Renal cortex interstitium (tissue), 11 donors: ENCODE data around the gene VTA1. TPM values are rescaled to one million over a fixed set of nuclear protein-coding genes. Genes with fewer than 3 reads are reported as not detected.

Experiments used
- DNase-seq, 11 donors: peaks; one replicate each; pipeline ENCODE4 v3.0.0-alpha.2; 2013; ENCODE audit warnings: low read depth in 9 of 11, low spot score in 4 of 11; ENCODE audit errors: extremely low read depth in 1 of 11
- polyA plus RNA-seq, 3 donors: library from polyadenylated mRNA; unstranded; fragments of 120-200 nt; gene quantifications; one replicate each; pipeline ENCODE4 v1.2.1, GENCODE V29; 2013; ENCODE audit not compliant: insufficient read length in 3 of 3

VTA1 gene
- polyA plus RNA-seq, 3 donors = 67.5 to 81.4 (median 72.0) TPM

DNA sequence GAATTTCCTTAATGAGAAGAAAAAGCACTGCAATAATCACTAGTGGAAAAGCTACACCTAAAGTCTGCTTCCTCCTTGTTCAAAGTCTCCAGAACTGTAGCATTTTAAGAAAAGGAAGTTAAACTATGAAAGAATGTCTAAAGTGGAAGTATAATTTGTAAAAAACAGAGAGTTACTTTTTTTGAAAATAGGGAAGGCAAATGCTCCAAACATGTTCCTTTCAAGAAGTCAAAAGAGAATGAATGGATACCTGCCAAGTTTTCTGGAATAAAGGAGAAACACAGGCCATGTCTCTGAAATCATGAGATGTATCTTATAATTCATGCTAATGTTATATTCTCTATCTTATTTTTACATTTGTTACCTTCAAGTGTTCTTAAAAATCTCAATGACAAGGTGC is 94.0 kb downstream of the VTA1 start:
- no peak for DNase-seq

DNA sequence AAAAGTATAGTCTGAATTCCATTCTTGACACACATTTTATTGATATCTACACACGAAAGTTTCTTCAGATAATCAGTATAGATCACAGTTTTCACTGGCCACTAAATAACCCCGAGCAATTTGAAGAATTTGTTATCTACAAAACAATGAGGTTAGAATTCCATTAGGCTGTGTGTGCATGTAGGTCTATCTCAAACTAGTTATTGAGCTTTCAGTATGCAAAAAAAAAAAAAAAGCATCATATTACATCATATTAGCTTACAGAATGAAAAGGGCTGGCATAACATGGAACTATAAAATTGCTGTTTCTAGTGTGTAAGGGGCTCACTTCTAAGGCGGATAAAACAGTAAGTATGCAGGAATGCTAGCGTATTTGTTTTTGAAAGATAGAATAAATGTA is 95.2 kb downstream of the VTA1 start:
- DNase-seq = no peak

DNA sequence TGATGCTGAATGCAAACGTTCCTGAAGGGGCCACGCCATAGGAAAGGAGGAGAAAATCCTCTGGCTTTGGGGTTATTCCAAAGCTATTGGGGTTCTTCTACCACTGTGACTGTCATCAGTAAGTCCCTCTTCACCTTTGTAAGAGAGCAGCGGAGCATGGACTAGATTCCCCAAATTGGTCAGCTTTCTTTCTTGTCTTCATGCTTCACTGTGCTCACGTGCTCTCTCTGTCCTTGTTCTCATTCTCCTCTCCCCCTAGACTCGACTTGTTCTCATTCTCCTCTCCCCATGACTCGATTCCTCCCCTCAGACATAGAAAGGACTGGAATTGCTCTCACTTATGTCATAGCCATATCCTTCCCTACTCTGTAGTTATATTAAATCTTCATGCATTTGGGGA is 99.9 kb downstream of the VTA1 start:
- DNase-seq = no peak

DNA sequence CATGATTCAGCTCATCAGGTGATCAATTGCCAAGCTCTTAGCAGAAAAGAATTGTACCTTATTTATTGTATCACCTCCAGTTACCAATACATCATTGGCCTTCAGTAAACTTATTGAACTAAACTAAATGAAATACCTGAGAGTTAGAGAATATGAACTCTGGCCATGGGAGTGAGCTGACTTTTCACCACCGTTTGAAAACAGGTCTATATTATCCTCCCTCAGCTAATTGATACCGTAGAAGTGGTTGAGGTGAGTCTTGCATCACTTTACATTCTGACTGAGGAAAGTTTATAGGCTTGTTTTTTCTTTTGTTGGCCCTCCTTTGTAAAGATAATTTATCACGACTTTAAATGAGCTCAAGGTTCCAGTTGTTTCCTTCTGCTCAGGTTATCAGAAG is 102.2 kb downstream of the VTA1 start:
- no peak for DNase-seq

DNA sequence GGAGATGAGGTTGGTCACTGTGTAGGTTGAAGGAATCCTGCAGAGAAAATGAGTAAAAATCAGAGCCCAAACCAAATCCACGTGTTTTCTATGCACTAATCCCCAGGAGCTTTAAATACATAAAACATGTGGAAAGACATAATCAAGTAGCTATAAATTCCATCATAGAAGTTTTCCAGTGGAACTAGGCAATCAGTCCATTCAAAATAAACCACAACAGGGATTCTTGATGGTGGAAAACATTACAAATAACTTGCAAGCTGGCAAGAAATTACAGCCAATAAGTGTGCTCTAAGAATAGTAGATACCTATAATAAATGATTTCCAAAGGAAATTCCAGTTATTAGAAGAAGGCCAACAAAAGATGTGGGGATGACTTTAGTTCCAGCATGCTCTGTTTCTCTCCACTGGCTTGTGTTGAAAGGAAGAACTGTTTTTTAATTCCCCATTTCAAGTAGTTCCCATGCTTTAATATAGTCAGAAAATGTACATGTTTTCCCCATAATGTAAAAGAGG is 104.9 kb downstream of the VTA1 start:
- no peak for DNase-seq

DNA sequence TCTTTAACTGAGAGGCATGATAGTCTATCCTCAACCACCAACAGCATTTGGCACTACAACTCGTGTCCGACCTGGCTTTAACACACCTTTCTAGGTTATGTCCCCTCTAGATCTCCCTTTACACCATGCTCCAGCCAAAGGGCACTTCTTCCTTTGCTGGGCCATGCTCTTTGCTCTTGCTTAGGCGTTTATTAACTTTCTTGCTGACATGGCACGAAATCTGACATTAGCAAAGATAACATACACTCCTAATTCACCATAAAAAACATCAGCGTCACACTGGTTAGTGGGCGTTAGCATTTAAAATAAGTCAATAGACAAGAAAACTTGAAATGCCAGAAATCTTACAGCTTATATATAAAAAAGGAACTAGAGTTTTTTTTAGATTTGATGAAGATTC is 107.5 kb downstream of the VTA1 start:
- DNase-seq = peak in 1 of 11 donors; percentile 3

DNA sequence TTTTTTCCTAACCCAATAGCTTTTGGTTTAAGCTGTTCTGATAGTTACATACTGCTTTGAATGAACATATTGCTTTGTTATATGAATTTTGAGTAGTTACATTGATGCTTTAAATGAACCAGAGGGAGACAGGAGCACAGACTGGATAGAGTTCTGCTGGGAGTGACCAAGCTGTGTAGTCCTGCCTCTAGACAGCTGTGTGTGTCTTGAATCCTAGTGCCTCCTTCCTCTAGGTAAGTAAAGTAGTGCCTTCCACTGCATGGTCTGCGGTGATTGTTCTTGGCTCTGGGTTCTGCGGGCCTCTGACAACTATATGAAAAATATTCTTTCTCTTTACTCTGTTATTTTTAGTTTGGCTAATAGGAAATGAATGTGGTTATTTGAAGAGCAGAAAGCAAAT is 108.7 kb downstream of the VTA1 start:
- no peak for DNase-seq

DNA sequence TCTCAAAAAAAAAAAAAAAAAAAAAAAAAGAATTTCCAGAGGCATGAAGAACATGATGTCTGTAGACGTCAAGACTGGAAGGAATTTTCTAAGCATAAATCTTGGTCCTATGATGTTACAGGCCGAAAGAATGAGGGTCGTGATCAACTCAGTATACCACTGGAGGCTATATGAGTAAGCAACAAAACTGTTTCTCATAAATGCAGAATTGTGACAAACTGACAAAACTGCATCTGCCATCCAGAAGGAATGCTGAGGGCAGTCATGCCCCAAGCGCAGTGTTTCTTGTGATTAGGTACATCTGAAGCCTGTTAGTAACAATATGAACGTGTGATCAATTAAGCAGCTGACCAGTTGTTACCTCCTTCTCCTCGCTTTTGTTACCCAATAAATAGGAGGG is 111.2 kb downstream of the VTA1 start:
- DNase-seq = no peak

DNA sequence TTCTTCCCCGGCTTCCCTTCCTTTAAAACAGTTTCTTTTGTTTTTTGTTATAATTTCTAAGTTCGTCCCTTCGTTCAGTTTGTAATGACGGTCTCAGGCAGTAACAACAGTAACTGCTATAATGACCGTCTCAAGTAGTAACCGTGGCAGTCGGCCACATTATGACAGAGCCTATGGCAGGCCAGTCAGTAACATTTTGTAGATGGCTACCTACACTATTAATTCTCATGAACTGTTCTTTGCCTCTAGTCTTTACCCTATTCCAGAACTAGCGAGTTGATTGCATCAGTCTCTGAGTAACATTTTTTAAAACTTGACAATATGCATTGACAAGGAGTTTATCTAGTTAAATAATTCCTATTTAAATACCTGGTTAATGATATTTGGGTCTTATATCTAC is 111.7 kb downstream of the VTA1 start:
- no peak for DNase-seq

DNA sequence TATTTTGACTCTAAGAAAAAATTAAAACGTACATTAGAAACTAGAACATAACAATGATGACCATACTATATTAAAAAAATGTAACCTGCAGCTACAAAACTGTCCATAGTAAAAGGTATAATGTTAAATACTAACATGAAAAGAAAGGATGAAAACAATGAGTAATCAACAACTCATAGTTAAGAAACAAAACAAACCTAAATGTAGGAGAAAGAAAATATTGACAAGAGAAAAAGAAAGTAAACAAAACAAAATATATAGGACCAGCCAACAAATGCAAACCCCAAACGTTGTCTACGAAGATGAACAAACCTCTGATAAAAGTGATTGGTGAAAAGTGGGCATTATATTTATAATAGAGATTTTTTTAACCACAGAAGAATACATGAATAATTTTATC is 113.7 kb downstream of the VTA1 start:
- no peak for DNase-seq

DNA sequence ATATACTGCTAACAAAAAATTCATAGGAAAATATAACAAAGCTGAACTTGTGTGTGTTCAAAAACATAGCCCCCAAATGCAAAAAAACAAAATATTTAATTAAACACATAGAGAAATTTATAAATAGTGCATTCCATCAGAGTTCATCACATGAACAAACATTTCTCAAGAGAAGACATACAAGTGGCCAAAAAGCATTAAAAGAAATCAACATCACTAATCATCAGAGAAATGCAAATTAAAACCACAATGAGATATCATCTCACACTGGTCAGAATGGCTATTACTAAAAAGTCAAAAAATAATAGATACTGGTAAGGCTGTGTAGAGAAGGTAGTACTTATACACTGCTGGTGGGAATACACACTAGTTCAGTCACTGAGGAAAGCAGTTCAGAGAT is 115.2 kb downstream of the VTA1 start:
- no peak for DNase-seq

DNA sequence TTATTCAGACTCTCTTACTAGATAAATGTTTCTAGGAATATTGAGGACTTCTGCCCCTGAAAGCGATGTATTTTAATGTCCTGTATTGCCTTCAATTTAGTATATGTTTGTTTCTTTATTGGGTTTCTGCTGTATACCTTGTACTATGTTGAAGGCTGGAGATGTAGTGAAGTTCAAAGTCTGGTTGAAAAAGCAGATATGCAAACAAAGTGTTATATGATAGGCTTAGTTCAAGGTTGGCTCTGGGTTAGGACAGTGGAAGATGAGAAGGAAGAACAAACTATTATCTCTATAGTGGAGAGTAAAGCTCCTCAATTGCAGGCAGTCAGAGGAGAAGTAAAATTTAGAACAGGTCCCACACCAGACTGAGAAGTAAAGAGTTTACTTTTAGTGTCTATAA is 118.4 kb downstream of the VTA1 start:
- DNase-seq = no peak

DNA sequence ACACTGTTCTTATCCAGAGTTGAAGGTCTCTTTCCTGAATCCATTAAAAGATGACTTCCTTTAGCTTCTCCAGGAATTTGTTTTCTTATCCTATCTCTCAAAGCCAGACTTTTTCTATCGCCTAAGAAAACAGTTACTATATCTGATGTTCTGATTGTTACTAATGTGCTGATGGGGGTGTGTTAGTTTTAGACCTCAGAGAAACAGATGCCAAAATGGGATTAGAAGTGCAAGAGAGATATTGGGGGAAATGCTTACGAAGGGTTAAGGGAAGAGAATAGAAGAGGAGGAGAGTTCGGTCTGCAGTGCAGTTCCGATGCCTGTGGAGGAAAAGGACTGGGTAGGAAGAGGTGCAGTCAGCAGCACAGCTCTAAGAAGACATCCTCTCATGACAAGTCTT is 119.0 kb downstream of the VTA1 start:
- no peak for DNase-seq

DNA sequence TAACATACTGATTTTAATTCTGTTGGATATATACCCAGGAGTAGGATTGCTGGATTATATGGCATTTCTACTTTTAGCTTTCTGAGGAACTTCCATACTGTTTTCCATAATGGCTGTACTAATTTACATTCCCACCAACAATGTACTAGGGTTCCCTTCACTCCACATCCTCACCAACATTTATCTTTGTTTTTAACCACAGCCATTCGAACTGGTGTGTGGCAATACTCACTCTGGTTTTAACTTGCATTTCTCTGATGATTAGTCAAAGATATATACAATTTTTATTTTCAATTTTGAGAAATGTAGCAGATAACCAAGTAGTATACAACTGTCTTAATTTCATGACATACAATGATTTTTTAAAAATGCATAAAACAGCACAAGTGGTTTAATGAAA is 124.4 kb downstream of the VTA1 start:
- no peak for DNase-seq

Other genes with a start within 250 kb of the VTA1 start
- not detected for gene GJE1, start 14.3 kb upstream of the VTA1 start, polyA plus RNA-seq
- gene NMBR, start 141 bp upstream of the VTA1 start, polyA plus RNA-seq = under 1 TPM; 0.14 to 0.33 (median 0.27) TPM
- 10 to 100 TPM; 24.1 to 28.4 (median 27.4) TPM for gene ADGRG6, start 154.7 kb downstream of the VTA1 start, polyA plus RNA-seq